ENCODE measurements around the gene PPP2R2D.

The PPP2R2D gene

GRCh38 chr10:131954356-131954965 is 53.7 kb downstream of the PPP2R2D start:
- no peak overlapping the region for H3K27ac ChIP-seq
- TF ChIP-seq, protein P1, sequence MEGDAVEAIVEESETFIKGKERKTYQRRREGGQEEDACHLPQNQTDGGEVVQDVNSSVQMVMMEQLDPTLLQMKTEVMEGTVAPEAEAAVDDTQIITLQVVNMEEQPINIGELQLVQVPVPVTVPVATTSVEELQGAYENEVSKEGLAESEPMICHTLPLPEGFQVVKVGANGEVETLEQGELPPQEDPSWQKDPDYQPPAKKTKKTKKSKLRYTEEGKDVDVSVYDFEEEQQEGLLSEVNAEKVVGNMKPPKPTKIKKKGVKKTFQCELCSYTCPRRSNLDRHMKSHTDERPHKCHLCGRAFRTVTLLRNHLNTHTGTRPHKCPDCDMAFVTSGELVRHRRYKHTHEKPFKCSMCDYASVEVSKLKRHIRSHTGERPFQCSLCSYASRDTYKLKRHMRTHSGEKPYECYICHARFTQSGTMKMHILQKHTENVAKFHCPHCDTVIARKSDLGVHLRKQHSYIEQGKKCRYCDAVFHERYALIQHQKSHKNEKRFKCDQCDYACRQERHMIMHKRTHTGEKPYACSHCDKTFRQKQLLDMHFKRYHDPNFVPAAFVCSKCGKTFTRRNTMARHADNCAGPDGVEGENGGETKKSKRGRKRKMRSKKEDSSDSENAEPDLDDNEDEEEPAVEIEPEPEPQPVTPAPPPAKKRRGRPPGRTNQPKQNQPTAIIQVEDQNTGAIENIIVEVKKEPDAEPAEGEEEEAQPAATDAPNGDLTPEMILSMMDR (conservative IDR thresholded peaks at IDR 0.05), result no peak

DNA sequence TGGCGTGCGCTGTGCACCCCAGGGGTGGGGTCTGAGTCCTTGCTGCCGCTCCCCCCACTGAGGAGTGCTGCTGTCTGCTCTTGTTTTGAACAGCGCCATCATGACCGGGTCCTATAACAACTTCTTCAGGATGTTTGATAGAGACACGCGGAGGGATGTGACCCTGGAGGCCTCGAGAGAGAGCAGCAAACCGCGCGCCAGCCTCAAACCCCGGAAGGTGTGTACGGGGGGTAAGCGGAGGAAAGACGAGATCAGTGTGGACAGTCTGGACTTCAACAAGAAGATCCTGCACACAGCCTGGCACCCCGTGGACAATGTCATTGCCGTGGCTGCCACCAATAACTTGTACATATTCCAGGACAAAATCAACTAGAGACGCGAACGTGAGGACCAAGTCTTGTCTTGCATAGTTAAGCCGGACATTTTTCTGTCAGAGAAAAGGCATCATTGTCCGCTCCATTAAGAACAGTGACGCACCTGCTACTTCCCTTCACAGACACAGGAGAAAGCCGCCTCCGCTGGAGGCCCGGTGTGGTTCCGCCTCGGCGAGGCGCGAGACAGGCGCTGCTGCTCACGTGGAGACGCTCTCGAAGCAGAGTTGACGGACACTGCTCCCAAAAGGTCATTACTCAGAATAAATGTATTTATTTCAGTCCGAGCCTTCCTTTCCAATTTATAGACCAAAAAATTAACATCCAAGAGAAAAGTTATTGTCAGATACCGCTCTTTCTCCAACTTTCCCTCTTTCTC is 55.0 kb downstream of the PPP2R2D start:
- no peak overlapping the region for H3K27ac ChIP-seq
- TF ChIP-seq, protein P1 (conservative IDR thresholded peaks at IDR 0.05), result no peak

DNA sequence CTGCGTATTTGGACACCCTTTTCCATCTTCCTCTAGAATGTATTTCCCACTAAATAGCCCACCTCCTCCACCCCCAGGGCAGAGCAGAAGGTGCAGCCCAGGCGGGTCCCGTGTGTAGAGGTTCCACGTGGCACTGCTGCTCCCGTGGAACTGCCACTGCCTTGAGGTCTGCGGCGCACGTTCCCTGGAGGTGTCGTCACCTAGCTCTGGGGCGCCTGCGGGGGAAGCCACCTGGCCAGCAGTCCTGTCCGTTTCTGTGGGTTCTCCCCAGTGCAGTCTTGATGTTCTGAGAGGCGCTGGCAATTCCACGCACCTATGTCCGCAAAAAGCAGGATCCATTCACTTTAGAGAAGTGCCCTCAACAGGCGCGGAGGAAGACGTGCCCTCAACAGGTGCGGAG is 59.0 kb downstream of the PPP2R2D start:
- TF ChIP-seq, protein P1 (conservative IDR thresholded peaks at IDR 0.05), result no peak
- no peak overlapping the region for H3K27ac ChIP-seq

- TF ChIP-seq, protein P1 (conservative IDR thresholded peaks at IDR 0.05), result no peak
- H3K27ac ChIP-seq, result peak overlapping the region; percentile 91
These were observed 59.8 kb downstream of the PPP2R2D start for GRCh38 chr10:131960631-131961046.

- peak overlapping the region; percentile 91 for H3K27ac ChIP-seq
- TF ChIP-seq, protein P1 (conservative IDR thresholded peaks at IDR 0.05), result no peak
These were observed 60.4 kb downstream of the PPP2R2D start for GRCh38 chr10:131961047-131961776.

DNA sequence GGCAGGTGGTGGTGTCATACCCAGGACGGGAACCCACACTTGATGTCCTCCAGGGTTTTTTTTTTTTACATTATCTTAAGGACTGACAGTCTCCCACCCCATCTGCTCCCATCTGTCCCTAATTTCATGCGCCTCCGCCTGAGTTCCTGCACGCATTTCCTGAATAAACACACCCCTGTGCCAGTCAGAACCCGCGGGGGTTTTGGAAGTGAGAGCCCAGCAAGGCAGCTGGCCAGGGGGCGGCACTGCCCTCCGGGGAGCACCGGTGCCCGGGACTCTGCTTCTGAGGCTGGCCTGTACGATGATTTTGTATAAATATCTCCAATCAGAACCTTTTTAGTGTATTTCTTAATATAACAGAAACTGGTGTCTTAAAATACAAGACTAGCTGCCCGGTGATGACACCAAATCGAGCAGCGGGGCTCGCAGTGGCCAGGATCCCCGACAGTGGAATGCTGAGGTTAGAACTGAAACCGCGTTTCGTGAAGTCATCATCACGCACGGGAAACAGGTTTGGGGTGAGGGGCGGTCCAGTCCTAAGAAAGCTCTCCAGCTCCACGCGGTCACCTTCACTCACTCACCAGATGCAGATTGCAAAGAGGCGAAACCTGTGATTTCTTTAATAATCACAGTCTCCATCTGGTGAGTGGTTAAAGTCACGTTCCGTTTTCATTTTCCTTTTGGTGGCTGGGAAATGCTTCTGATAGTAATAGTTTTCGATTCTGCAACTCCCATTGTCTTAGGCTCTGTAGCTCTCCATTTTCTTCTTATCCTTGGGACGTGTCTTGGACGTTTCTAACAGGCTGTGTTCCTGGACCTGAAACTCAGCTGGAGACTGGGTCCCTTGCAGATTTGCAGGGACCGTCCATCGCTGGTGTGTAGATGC is 61.2 kb downstream of the PPP2R2D start:
- peak overlapping the region; percentile 91 for H3K27ac ChIP-seq
- TF ChIP-seq, protein P1 (conservative IDR thresholded peaks at IDR 0.05), result no peak

All from VCaP (cell line).